Medulla oblongata (tissue), 1 donor: ENCODE results near the gene FLRT2.

ENCODE experiments used
- DNase-seq: peaks from one replicate; pipeline ENCODE4 v3.0.0-alpha.2; 2015; ENCODE audit errors: extremely low spot score

FLRT2 gene

GRCh38 chr14:85531141-85531586, 1.2 kb downstream of the FLRT2 start:
- DNase-seq: no peak

GRCh38 chr14:85531587-85532373, 1.8 kb downstream of the FLRT2 start:
- DNase-seq: no peak

GRCh38 chr14:85532374-85533022, 2.6 kb downstream of the FLRT2 start:
- no peak for DNase-seq

GRCh38 chr14:85533023-85533860, 3.3 kb downstream of the FLRT2 start:
- DNase-seq: peak; percentile 75

GRCh38 chr14:85533861-85534291, 3.9 kb downstream of the FLRT2 start:
- no peak for DNase-seq

GRCh38 chr14:85534458-85535293, 4.7 kb downstream of the FLRT2 start:
- no peak for DNase-seq

GRCh38 chr14:85535321-85535720, 5.4 kb downstream of the FLRT2 start:
- no peak for DNase-seq

- DNase-seq: peak; percentile 54
Observed at GRCh38 chr14:85535991-85536832, 6.3 kb downstream of the FLRT2 start.

GRCh38 chr14:85536833-85537190, 6.9 kb downstream of the FLRT2 start:
- no peak for DNase-seq

- no peak for DNase-seq
Observed at GRCh38 chr14:85537526-85537925, 7.6 kb downstream of the FLRT2 start.

GRCh38 chr14:85538636-85539035, 8.7 kb downstream of the FLRT2 start:
- DNase-seq: no peak

GRCh38 chr14:85539510-85539909, 9.6 kb downstream of the FLRT2 start:
- no peak for DNase-seq

- no peak for DNase-seq
Observed at GRCh38 chr14:85542623-85543022, 12.7 kb downstream of the FLRT2 start.

- no peak for DNase-seq
Observed at GRCh38 chr14:85545738-85546137, 15.8 kb downstream of the FLRT2 start.

- no peak for DNase-seq
Observed at GRCh38 chr14:85546390-85546789, 16.4 kb downstream of the FLRT2 start.

GRCh38 chr14:85549697-85550096, 19.8 kb downstream of the FLRT2 start:
- no peak for DNase-seq

GRCh38 chr14:85554106-85554505, 24.2 kb downstream of the FLRT2 start:
- DNase-seq: no peak

- no peak for DNase-seq
Observed at GRCh38 chr14:85556267-85556666, 26.3 kb downstream of the FLRT2 start.

- no peak for DNase-seq
Observed at GRCh38 chr14:85558505-85558904, 28.6 kb downstream of the FLRT2 start.

- no peak for DNase-seq
Observed at GRCh38 chr14:85562630-85563029, 32.7 kb downstream of the FLRT2 start.
